HCT116 (cell line): ENCODE results near the gene PGLYRP4. TPM values are rescaled to one million over a fixed set of nuclear protein-coding genes. Genes with fewer than 3 reads are reported as not detected.

Source experiments
- ATAC-seq: fragments of 200-7000 bp; cut with Tn5 transposase; 2 replicates; pipeline ENCODE4 v1.9.1; 2020; ENCODE audit warnings: mild to moderate bottlenecking, moderate library complexity
- BruUV-seq: library from RNA; stranded (reverse); fragments of 400-500 nt; replicated peaks from 2 replicates; lab custom pipeline; 2021; lab: Mats Ljungman, UMichigan
- CTCF ChIA-PET: fragments of 300-600 bp; sonication (Branson Sonifier 250); formaldehyde crosslinking; loops from one replicate; lab custom pipeline; 2021; ENCODE audit warnings: antibody characterized with exemption; lab: Charles Lee
- POLR2A ChIA-PET: fragments of 300-600, 350-600 bp; sonication (Branson Sonifier 250); formaldehyde crosslinking; loops from one replicate; lab custom pipeline; 2021; ENCODE audit warnings: antibody characterized with exemption; lab: Charles Lee
- RAD21 ChIA-PET, 2 experiments: fragments of 300-600 bp; sonication (Branson Sonifier 250); formaldehyde crosslinking; loops; one replicate each; lab custom pipeline; 2023; ENCODE audit warnings: low total read pairs in 2 of 2; ENCODE audit not compliant: uncharacterized antibody in 2 of 2, unreplicated experiment in 2 of 2, low non-redundant PET in 1 of 2; lab: Charles Lee
- DNase-seq: peaks from one replicate; pipeline ENCODE4 v3.0.0-alpha.2; 2010; ENCODE audit warnings: low read depth, low spot score
- H2AFZ ChIP-seq: fragments of 200-600 bp; shearing (Covaris generic), sonication (generic); 2 replicates; pipeline ENCODE4 v1.6.1; 2017; ENCODE audit warnings: low read depth, mixed run types, mixed read lengths, antibody characterized with exemption, low read length; ENCODE audit not compliant: poor library complexity, severe bottlenecking
- H3K27ac ChIP-seq: 2 replicates; pipeline ENCODE4 v1.5.1; 2012; ENCODE audit warnings: low read depth, low read length
- H3K27me3 ChIP-seq: fragments of 200-600 bp; sonication (generic); 2 replicates; pipeline ENCODE4 v1.6.1; 2016; ENCODE audit warnings: mixed run types, low read length, mixed read lengths; ENCODE audit not compliant: insufficient read depth
- H3K36me3 ChIP-seq, 2 experiments: fragments of 200-500 bp in 1 of 2; fragments of 200-600 bp in 1 of 2; sonication (Bioruptor generic) in 1 of 2; sonication (generic) in 1 of 2; 2 replicates each; pipeline versions ENCODE4 v1.5.1 to v1.6.1; 2014 to 2016; ENCODE audit warnings: low read length in 2 of 2, inconsistent platforms in 1 of 2, mixed read lengths in 1 of 2, mixed run types in 1 of 2; ENCODE audit not compliant: insufficient read depth in 2 of 2, control insufficient read depth in 1 of 2
- H3K4me1 ChIP-seq, 2 experiments: fragments of 200-600 bp in 1 of 2; sonication (generic) in 1 of 2; 2 replicates each; pipeline versions ENCODE4 v1.5.1 to v1.6.1; 2012 to 2017; ENCODE audit warnings: low read length in 2 of 2, inconsistent platforms in 1 of 2, mild to moderate bottlenecking in 1 of 2, mixed read lengths in 1 of 2, mixed run types in 1 of 2, moderate library complexity in 1 of 2; ENCODE audit not compliant: insufficient read depth in 2 of 2, control insufficient read depth in 1 of 2
- H3K4me2 ChIP-seq: fragments of 200-600 bp; sonication (generic); 2 replicates; pipeline ENCODE4 v1.6.1; 2017; ENCODE audit warnings: mixed run types, low read length, mixed read lengths
- H3K4me3 ChIP-seq, 2 experiments: fragments of 200-600 bp in 1 of 2; sonication (generic) in 1 of 2; replicated peaks in 1 of 2; 2 replicates each; pipeline ENCODE4 v1.5.1; 2011 to 2016; ENCODE audit warnings: low read length in 2 of 2, control low read depth in 1 of 2, low read depth in 1 of 2, mild to moderate bottlenecking in 1 of 2, mixed read lengths in 1 of 2, mixed run types in 1 of 2
- H3K79me2 ChIP-seq: fragments of 200-600 bp; sonication (generic); 2 replicates; pipeline ENCODE4 v1.6.1; 2017; ENCODE audit warnings: mild to moderate bottlenecking, mixed run types, low read length, moderate library complexity, mixed read lengths; ENCODE audit not compliant: insufficient read depth
- H3K9ac ChIP-seq: fragments of 200-600 bp; sonication (generic); 2 replicates; pipeline ENCODE4 v1.6.1; 2016; ENCODE audit warnings: low read length, mixed read lengths
- H3K9me2 ChIP-seq: fragments of 200-600 bp; sonication (generic), shearing (Covaris generic); 2 replicates; pipeline ENCODE4 v1.6.1; 2017; ENCODE audit warnings: mixed run types, mild to moderate bottlenecking, moderate library complexity; ENCODE audit not compliant: insufficient read depth
- H3K9me3 ChIP-seq, 2 experiments: fragments of 200-500 bp in 1 of 2; fragments of 200-600 bp in 1 of 2; sonication (Bioruptor generic) in 1 of 2; sonication (generic) in 1 of 2; 2 replicates each; pipeline ENCODE4 v1.6.1; 2014 to 2017; ENCODE audit warnings: low read length in 2 of 2, mixed read lengths in 2 of 2, inconsistent platforms in 1 of 2, low read depth in 1 of 2, mild to moderate bottlenecking in 1 of 2, mixed run types in 1 of 2, moderate library complexity in 1 of 2; ENCODE audit not compliant: control insufficient read depth in 1 of 2, insufficient read depth in 1 of 2
- H4K20me1 ChIP-seq: fragments of 200-600 bp; sonication (generic), shearing (Covaris generic); 2 replicates; pipeline ENCODE4 v1.6.1; 2017; ENCODE audit warnings: mixed run types, mild to moderate bottlenecking, moderate library complexity; ENCODE audit not compliant: insufficient read depth
- ATF3 ChIP-seq: IDR thresholded peaks from 2 replicates; pipeline ENCODE4 v1.6.1; 2012
- EGR1 ChIP-seq: IDR thresholded peaks from 2 replicates; pipeline ENCODE4 v1.6.1; 2012; ENCODE audit warnings: low read depth
- ELF1 ChIP-seq: IDR thresholded peaks from 2 replicates; pipeline ENCODE4 v1.6.1; 2012; ENCODE audit warnings: low read depth, borderline replicate concordance
- EZH2 ChIP-seq: fragments of 200-600 bp; sonication (generic); IDR thresholded peaks from 2 replicates; pipeline ENCODE4 v1.6.1; 2017; ENCODE audit warnings: antibody characterized with exemption, mixed run types
- EZH2phosphoT487 ChIP-seq: fragments of 200-600 bp; IDR thresholded peaks from 2 replicates; pipeline ENCODE4 v1.6.1; 2018; ENCODE audit warnings: antibody characterized with exemption, borderline replicate concordance
- FOSL1 ChIP-seq: IDR thresholded peaks from 2 replicates; pipeline ENCODE4 v1.6.1; 2012; ENCODE audit warnings: low read depth
- MAX ChIP-seq: IDR thresholded peaks from 2 replicates; pipeline ENCODE4 v1.6.1; 2012
- POLR2A ChIP-seq: IDR thresholded peaks from 2 replicates; pipeline ENCODE4 v1.7.0; 2011; ENCODE audit warnings: borderline replicate concordance; ENCODE audit not compliant: insufficient read depth, insufficient read length; ENCODE audit errors: extremely low read depth
- POLR2AphosphoS5 ChIP-seq: IDR thresholded peaks from 2 replicates; pipeline ENCODE4 v1.6.1; 2011; ENCODE audit warnings: mild to moderate bottlenecking, low read depth, low read length, moderate library complexity
- TCF7L2 ChIP-seq: IDR thresholded peaks from 2 replicates; pipeline ENCODE4 v1.7.0; 2011; ENCODE audit warnings: borderline replicate concordance, inconsistent platforms; ENCODE audit not compliant: insufficient read depth, insufficient read length; ENCODE audit errors: extremely low read depth
- ZBTB33 ChIP-seq: IDR thresholded peaks from 2 replicates; pipeline ENCODE4 v1.6.1; 2011; ENCODE audit warnings: mild to moderate bottlenecking, low read length, moderate library complexity; ENCODE audit not compliant: insufficient replicate concordance; ENCODE audit errors: extremely low read depth
- ZFX ChIP-seq: fragments of 450-650 bp; IDR thresholded peaks from 2 replicates; pipeline ENCODE4 v1.6.1; 2017
- ZNF274 ChIP-seq: fragments of 200-500 bp; sonication (Bioruptor generic); IDR thresholded peaks from 2 replicates; pipeline ENCODE4 v1.6.1; 2014; ENCODE audit warnings: mild to moderate bottlenecking, low read depth, low read length, inconsistent platforms
- intact Hi-C: fragments of 100-400 bp; cut with micrococcal nuclease; formaldehyde crosslinking; loops from 2 replicates; pipeline ENCODE4 v1.10.0; 2022
- total RNA-seq: library from RNA; stranded (reverse); gene quantifications from one replicate; pipeline ENCODE4 v1.2.1, GENCODE V29; 2021; ENCODE audit not compliant: unreplicated experiment

Gene PGLYRP4
- total RNA-seq, 1 experiment from 2014 or later: not detected

GRCh38 chr1:153349363-153350320, 1.0 kb upstream of the PGLYRP4 start:
- H3K9me2 ChIP-seq: no peaks in the 10 kb centered on the region
- no peak overlapping the region for H3K4me2 ChIP-seq
- H3K36me3 ChIP-seq: no peaks in the 10 kb centered on the region
- intact Hi-C loops: loop anchor here (5.0 kb wide), 2 partner anchors 278 to 923 kb away; partner anchors contain the start of genes HAX1, S100A1 and S100A13
- ChIA-PET CTCF (interaction anchor here (1.4 to 6.7 kb wide), 2 partner anchors 145 to 147 kb away, joined by 3 to 133 read pairs; no protein-coding TSS in a partner anchor), RAD21 (no interaction called here), POLR2A (no interaction called here)
- H3K4me3 ChIP-seq: no peak overlapping the region
- no peaks in the 10 kb centered on the region; a peak in 1 of 4 replicates for H3K4me1 ChIP-seq
- no TSS peak for BruUV-seq
- peaks cover 39% of the 10 kb centered on the region for H3K27me3 ChIP-seq
- ATAC-seq (no peak), DNase-seq (no peak)
- H3K9me3 ChIP-seq: no peaks in the 10 kb centered on the region
- no peak overlapping the region for H3K27ac ChIP-seq
- no peak for TF ChIP-seq POLR2AphosphoS5
- TF ChIP-seq FOSL1: no peak
- TF ChIP-seq ZFX: no peak
- no peak for TF ChIP-seq POLR2A
- TF ChIP-seq EZH2: no peak
- no peak for TF ChIP-seq TCF7L2
- TF ChIP-seq ZBTB33: no peak
- no peak for TF ChIP-seq ATF3
- no peak for TF ChIP-seq EZH2phosphoT487
- TF ChIP-seq EGR1: no peak
- TF ChIP-seq ELF1: no peak
- TF ChIP-seq ZNF274: no peak
- no peak for TF ChIP-seq MAX
- H3K79me2 ChIP-seq: no peaks in the 10 kb centered on the region
- no peak overlapping the region for H2AFZ ChIP-seq
- no peak overlapping the region for H3K9ac ChIP-seq
- no peaks in the 10 kb centered on the region for H4K20me1 ChIP-seq
